Astrocyte of the hippocampus (primary cell): ENCODE measurements around the gene OPRD1.
A peak's percentile ranks its signal among the peaks of the same experiment; 100 is the strongest.
"Not testable (repeated sequence)": the region's sequence is repeated elsewhere in the genome, so short reads cannot be mapped to it uniquely, and the experiment has no call there.

Experiments
- DNase-seq: peaks from one replicate; pipeline ENCODE4 v3.0.0; 2011; ENCODE audit warnings: low read depth, low spot score

Gene OPRD1

DNA sequence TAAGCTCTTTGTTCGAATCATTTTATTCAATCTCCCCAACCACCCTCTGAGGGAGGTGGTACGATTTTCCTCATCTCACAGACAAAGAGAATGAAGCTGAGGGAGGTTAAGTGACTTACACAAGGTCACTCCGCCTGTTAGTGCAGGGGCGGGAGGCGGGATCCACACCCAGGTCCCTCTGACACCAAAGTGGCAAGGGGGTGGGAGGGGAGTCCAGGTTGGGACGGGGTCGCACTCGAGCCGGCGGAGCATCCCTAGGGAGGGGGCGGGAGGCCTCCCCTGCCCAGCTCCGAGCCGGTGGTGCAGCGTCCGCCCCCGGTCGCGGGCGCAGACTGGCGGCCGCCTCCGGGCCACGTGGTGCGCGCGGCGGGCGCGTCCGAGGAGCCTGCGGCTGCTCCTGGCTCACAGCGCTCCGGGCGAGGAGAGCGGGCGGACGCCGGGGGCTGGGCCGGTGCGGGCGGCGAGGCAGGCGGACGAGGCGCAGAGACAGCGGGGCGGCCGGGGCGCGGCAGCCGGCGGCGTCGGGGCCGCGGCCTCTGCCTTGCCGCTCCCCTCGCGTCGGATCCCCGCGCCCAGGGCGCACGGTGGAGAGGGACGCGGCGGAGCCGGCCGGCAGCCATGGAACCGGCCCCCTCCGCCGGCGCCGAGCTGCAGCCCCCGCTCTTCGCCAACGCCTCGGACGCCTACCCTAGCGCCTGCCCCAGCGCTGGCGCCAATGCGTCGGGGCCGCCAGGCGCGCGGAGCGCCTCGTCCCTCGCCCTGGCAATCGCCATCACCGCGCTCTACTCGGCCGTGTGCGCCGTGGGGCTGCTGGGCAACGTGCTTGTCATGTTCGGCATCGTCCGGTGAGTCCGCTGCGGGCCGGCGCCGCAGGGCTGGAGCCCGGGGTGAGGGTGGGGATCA, at the start of gene OPRD1:
Gene OPRD1, plus strand, starts transcription at position 405 of the 903 bp plus-strand sequence. Its CDS starts 214 bp downstream, at position 619.
- peak; percentile 56 for DNase-seq

DNA sequence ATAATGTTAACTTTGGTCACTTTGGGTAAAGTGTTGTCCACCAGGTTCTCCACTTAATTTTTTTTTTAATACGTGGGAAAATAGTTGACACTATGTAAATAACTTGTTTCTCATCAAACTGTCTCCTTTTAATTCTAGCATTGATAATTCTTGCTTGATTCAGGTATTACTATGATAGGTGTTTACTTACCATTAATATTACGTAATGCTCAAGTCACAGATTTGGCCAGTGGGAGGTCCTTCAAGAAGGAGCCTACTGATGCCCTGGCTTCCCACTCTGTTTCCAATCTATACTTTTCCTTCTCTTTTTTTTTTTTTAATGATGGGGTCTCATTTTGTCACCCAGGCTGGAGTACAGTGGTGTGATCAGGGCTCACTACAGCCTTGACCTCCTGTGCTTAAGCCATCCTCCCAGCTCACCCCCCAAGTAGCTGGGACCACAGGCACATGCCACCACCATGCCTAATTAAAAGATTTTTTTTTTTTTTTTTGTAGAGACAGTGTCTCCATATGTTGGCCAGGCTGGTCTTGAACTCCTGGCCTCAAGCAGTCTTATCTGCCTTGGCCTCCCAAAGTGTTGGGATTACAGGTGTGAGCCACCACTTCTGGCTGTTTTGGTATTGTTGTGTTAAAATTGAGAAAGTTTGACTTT, 45.3 kb upstream of the OPRD1 start:
- DNase-seq, result no peak

DNA sequence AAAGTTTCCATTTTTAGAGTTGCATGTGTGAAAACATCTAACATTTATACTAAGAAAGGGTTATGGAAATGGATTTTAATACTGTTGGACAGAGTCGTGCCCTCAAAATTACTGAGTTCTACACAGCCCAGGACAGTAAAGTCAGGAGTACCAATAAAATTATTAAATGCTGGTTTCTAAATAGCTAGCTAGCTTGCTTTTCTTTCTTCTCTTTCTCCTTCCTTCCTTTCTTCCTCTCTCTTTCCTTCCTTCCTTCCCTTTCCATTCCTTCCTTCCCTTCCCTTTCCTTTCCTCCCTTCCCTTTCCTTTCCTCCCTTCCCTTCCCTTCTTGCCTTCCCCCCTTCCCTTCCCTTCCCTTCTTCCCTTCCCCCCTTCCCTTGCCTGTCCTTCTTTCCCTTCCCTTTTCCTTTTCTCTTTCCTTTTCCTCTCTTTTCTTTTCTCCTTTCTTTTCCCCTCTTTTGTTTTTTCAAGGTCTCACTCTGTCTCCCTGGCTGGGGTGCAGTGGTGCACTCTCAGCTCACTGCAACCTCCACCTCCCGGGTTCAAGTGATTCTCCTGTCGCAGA, 41.3 kb upstream of the OPRD1 start:
- DNase-seq, result no peak

DNA sequence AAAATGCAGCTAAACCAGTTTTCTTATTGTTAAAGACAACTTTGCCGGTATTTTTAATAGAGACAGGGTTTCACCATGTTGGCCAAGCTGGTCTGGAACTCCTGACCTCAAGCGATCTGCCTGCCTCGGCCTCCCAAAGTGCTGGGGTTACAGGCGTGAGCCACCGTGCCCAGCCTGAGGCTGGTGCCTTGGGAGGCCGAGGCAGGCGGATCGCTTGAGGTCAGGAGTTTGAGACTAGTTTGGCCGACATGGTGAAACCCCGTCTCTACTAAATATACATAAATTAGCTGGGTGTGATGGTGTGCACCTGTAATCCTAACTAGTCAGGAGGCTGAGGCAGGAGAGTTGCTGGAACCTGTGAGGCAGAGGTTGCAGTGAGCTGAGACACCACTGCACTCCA, 40.0 kb upstream of the OPRD1 start:
- DNase-seq, result not testable (repeated sequence)

DNA sequence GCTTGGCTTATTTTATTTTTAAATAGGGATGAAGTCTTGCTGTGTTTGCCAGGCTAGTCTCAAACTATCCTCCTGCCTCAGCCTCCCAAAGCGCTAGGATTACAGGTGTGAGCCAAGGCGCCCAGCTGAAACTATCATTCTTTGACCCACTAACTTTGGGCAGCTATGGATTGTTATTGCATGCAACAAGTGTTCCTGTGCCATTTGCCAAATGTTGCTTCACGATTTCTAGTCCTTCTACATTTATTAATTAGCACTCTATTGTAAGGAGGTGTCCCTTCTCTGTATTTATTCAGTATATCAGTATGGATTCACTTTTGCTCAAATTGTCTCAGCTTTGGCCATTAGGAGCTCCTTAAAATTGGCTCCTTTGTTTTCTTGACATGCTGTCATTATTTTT, 38.9 kb upstream of the OPRD1 start:
- no peak for DNase-seq

DNA sequence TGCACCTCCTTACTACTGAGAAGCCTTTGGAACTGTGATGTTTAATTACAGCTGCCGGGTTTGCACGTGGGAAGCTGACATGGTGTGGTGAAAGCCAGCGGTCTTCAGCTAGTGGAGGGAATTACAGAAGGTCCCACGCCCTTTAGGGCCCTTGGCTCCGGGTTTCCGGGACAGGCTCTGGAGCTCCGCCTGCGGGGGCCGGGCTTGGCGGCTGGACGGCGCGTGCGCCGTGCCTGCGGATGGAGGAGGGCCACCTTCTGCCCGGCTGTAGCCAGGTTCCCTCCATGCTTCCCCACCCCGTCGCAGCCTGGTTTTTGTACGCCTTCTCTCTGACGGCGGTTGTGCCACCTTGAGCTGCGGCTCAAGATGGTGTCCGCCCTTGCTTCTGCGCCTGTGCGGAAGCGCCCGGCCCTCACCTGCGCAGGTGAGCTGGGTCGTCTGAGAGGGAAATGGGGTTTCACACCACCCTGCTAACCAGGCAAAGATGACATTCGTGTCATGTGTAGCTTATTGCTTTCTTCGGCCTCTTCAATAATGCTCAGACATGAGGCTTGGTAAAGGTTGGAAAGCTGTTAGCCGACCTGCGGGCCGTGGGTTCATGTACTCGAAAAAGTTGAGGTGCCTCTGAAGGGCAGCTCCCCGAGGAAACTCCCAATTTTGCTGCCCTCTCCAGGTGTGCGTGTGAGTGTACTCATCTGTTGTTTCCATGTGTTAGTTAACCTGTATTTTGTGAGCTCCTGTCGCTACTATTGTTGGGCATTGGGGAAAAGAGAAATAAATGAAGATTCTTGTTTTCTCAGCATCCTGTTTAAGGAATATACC, 36.6 kb upstream of the OPRD1 start:
- DNase-seq, result peak; percentile 53

DNA sequence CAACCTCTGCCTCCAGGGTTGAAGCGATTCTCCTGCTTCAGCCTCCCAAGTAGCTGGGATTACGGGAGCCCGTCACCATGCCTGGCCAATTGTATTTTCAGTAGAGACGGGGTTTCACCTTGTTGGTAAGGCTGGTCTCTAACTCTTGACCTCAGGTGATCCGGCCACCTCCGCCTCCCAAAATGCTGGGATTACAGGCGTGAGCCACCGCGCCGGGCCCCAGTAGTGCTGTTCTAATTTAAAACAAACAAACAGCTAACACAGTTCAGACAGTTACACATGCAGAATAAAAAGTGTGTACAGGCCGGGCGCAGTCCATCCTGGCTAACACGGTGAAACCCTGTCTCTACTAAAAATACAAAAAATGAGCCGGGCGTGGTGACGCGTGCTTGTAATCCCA, 35.6 kb upstream of the OPRD1 start:
- DNase-seq, result no peak

DNA sequence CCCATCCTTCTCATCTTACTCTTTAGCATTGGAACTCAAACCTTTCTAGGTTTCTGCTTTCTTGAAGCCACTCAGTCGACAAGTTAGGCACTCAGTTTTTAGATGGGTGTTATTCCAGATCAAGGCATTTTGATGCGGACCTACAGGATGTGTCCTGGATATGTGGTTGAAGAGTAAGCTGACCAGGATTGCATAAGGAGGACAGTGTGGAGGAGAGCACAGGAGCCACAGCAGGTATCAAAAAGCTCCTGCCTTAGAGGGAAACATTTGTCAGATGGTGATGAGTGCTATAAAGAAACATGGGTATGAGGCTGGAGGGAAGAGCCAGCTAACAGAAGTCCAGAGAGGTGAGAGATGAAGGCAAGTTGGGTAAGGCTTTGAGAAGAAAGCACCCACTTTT, 33.9 kb upstream of the OPRD1 start:
- DNase-seq, result no peak

DNA sequence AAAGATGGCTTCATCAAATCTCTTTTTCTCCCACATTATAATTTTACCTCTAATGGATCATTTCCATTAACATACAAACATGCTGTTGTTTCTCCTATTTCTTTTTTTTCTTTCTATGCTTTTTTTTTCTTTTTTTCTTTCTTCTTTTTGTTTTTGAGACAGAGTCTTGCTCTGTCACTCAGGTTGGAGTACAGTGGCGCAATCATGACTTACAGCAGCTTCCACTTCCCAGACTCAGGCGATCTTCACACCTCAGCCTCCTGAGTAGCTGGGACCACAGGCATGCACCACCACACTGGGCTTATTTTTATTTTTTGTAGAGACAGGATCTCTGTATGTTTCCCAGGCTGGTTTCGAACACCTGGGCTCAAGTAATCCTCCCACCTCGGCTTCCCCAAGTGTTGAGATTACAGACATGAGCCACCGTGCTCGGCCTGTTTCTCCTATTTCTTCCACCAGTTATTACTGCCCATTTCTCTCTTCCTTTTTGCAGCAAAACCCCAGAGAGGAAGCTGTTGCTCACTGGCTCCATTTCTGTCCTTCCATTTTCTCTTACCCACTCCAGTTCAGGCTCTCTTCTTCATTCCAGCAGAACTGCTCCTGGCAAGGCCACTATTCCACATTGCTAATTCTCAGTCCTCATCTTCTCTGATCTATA, 32.1 kb upstream of the OPRD1 start:
- no peak for DNase-seq

DNA sequence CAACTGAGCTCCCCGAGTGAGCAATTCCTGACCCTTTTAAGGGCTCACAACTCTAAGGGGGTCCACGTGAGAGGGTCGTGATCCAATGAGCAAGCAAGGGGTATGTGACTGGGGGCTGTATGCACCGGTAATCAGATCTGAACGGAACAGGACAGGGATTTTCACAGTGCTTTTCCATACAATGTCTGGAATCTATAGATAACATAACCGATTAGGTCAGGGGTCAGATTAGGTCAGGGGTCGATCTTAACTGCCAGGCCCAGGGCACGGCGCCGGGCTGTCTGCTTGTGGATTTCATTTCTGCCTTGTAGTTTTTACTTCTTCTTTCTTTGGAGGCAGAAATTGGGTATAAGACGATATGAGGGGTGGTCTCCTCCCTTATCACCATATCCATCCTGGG, 30.7 kb upstream of the OPRD1 start:
- DNase-seq, result no peak

DNA sequence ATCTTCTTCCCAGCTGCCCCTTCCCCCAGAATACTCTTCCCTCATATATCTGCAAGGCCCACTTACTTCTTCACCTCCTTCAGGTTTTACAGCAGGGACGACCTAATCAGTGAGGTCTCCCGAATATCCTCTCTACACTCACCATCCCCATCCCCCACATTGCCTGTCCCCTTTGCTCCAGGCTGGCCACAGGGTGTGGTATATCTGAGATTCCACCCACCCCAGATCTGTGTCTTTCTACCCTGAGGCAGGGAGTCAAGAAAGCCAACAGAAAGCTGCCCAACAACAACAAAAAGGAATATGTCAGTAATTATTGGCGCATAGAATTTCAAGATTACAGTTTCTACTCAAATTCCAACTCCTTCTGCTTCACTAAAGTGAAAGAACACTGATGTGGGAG, 30.0 kb upstream of the OPRD1 start:
- DNase-seq, result no peak

DNA sequence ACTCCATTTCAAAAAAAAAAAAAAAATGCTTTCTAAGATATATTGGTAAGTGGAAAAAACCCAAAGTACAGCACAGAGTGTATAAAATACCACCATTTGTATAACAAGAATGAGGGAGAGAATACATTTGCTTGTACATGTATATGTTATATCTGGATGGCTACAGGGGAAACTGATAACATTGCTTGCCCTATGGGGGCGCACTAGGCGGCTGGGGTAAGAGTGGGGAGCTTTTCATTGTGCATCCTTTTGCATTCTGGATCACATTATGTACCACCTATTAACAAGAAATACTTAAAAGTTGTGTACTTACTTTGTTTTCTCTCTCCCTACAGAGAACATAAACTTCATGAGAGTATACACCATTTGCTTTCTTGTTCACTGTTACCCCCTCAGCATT, 28.6 kb upstream of the OPRD1 start:
- DNase-seq, result no peak

DNA sequence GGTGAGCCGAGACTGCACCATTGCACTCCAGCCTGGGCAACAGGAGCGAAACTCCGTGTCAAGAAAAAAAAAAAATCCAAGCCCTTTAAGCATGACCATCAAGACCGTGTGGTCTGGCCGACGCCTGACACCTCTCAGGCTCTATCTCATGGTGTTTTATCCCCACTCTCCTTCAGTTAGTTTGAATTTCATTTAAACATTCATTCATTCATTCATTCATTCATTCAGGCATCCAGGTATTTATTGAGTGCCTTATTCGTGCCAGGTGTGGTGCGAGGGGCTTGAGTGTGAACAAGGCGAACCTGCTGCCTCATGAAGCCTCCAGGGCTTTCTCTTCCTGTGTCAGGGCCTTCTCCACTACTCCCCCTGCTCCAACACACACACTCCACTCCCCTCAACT, 22.6 kb upstream of the OPRD1 start:
- DNase-seq, result no peak

DNA sequence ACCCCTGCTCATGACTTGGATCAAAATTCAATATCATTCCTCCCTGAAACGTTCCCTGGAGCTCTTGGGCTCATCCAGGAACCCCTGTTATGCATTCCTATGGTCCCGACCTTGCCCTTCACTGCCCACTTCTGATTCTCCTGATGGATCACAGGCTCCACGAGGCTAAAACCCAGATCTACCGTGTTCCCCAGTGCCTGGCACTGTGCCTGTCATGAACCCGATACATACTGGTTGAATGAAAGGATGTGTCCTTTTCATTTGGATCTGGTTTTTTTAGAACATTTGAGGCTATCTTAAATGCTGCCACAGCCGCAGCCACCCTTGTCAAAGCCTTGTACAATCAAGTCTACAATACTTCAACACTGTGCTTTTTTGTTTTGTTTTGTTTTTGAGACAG, 22.2 kb upstream of the OPRD1 start:
- no peak for DNase-seq

DNA sequence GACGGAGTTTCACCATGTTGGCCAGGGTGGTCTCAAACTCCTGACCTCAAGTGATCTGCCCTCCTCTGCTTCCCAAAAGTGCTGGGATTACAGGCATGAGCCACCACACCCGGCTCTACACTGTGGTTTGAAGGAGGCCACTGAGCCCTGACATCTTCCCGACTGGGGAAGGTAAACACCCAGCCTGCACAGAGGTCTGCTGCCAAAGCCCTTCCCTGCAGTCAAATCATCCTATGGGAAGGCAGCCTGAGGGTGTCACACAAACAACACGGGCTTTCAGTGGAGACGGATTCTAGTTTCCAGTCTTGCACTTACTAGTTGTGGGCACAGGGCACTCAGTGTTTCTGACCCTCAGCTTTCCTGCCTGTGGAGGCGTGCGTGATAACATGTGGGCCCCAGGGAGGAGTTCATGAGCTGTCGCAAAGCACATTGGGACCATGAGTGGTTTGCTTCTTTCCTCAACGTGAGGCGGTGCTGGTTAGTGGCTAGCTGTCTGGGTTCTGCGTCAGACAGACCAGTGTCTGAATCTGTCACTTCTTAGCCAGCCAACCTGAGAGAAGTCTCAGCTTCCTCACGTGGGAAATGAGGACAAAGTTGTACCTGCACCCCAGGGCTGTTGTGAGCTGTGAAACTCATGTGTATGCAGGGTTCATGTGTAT, 21.5 kb upstream of the OPRD1 start:
- DNase-seq, result no peak

DNA sequence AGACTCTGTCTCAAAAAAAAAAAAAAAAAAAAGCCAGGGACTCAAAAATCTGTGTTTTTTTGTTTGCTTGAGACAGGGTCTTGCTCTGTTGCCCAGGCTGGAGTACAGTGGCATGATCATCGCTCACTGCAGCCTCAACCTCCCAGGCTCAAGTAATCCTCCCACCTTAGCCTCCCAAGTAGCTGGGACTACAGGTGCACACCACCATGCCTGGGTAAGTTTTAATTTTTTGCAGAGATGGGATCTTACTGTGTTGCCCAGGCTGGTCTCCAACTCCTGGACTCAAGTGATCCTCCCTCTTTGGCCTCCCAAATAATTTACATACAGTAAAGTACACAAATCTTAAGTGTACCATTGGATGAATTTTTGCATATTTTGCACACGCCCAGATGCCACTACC, 20.0 kb upstream of the OPRD1 start:
- not testable (repeated sequence) for DNase-seq

DNA sequence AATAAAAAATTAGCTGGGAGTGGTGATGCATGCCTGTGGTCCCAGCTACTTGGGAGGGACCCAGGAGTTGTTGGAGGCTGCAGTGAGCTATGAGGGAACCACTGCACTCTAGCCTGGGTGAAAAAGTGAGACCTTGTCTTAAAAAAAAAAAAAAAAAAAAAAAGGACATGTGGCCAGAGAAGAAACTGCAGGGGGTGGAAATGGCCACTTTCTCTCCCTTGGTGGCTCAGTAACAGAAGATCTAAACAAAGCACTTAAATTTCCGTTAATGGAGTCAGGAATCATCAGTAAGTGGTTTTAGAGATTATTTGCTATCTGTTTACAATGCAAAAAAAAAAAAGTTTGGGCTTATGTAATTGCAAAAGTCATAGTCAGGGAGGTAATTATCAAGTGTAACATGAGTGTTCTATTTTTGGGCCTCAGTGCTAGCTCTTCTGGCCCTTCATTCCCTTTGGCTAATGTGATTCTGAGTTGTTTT, 19.3 kb upstream of the OPRD1 start:
- no peak for DNase-seq

DNA sequence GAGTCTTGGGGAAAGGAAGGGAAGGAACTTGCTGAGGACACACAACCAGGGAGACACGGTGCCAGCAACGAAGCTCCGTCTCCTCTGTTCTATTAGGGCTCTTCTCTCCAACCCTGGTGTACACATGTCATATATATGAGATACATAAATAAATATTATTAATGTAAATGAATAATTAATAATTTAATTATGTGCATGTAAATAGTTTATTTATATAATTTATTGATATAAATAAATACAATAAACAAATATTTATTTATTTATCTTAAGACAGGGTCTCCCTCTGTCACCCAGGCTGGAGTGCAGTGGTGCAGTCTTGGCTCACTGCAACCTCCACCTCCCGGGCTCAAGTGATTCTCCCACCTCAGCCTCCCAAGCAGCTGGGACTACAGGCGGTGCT, 17.4 kb upstream of the OPRD1 start:
- not testable (repeated sequence) for DNase-seq

DNA sequence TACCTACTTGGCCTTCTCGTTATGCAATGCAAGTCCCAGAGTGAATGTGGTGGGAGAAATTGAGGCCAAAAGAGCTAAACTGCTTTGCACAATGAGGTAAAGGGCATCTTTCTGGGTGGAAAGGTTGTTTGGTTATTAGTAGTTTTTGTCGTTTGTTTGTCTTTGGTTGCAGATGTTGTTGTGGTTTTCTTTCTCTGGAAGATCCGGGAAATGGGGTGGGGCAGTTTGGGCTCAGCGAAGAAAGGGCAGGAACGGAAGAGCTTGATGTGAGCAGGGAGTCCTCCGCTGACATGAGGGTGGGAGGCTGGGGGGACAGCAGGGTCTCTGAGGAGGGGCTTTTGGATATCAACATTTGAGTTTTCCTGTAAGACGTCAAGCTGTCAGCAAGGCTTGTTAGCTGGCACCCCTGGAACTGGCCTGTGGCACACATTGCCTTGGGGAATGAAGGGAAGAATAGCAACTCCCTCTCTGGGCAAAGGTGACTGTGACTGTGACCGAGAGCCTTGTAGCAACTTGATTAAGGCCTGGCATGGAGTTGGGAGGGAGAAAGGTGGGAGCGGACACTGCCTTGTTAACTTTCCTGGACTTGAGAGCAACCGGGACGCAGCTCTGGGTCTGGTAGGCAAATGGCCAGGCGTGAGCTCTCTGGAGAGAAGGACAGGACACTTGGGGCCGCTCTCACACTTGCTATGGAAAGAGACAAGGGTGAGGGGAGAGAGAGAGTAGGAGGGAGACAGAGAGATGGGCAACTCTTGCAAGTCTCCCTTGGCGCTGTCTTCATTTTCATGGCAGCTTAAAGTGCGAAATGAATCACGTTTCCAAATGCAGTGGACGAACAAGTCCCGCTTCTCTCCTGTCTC, 15.4 kb upstream of the OPRD1 start:
- DNase-seq, result no peak

DNA sequence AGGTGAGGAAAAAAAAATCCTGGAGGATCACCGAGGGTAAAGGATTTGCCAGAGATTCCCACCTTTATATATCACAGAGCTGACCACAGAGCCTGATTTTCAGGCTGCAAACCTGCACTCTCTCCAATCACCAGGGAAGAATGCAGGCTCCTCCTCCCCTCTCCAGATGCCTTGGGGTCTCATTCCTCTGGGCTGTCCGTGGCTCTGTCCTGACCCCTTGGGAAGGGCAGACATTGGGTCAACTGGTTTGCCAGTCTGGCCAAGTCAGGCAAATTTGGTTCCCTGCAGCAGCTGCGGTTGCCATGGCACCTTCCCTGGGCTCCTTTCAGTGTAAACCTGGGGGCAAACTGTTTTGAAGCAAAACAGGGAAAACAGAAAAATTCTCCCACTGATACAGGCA, 11.6 kb upstream of the OPRD1 start:
- DNase-seq, result no peak
